Ascending aorta (tissue), 2 donors: ENCODE measurements around the gene SPATA1. TPM values are rescaled to one million over a fixed set of nuclear protein-coding genes. Genes with fewer than 3 reads are reported as not detected.

Experiments used
- DNase-seq, 2 donors: peaks; one replicate each; pipeline ENCODE4 v3.0.0-alpha.2; 2019; ENCODE audit warnings: low spot score in 2 of 2
- H3K27ac ChIP-seq, 2 donors: fragments of 200-600 bp; sonication (generic); one replicate each; pipeline ENCODE4 v1.5.1; 2016 to 2017; ENCODE audit warnings: mild to moderate bottlenecking in 1 of 2
- H3K27me3 ChIP-seq: fragments of 200-600 bp; sonication (generic); one replicate; pipeline ENCODE4 v1.5.1; 2017
- H3K36me3 ChIP-seq, 2 donors: fragments of 200-600 bp; sonication (generic); one replicate each; pipeline ENCODE4 v1.5.1; 2016
- H3K4me1 ChIP-seq, 2 donors: fragments of 200-600 bp; sonication (generic); one replicate each; pipeline ENCODE4 v1.5.1; 2016 to 2017; ENCODE audit warnings: mild to moderate bottlenecking in 1 of 2
- H3K4me3 ChIP-seq, 2 donors: fragments of 200-600 bp; sonication (generic); one replicate each; pipeline ENCODE4 v1.5.1; 2016 to 2017; ENCODE audit warnings: mild to moderate bottlenecking in 1 of 2
- H3K9me3 ChIP-seq, 2 donors: fragments of 200-600 bp; sonication (generic); one replicate each; pipeline ENCODE4 v1.5.1; 2016
- CTCF ChIP-seq, 3 experiments: fragments of 200-600 bp in 2 of 3; fragments of 450-650 bp in 1 of 3; sonication (generic) in 2 of 3; IDR thresholded peaks; one replicate each; pipeline ENCODE4 v1.5.1; 2016 to 2019; ENCODE audit warnings: antibody characterized with exemption in 3 of 3, mild to moderate bottlenecking in 1 of 3, moderate library complexity in 1 of 3
- intact Hi-C: fragments of 100-400 bp; cut with DNase I; formaldehyde crosslinking; loops from one replicate; pipeline ENCODE4 v1.15.1; 2023
- total RNA-seq: library from RNA; depleted of rRNA; stranded (reverse); fragments of >200 nt; gene quantifications from one replicate; pipeline ENCODE4 v1.1.0, GENCODE V29; 2016

SPATA1 gene
- total RNA-seq, 1 donor from 2014 or later: not detected

GRCh38 chr1:84573481-84573966 is 67.3 kb downstream of the SPATA1 start:
- no peak for DNase-seq
- peaks cover 3 to 13% of the 10 kb centered on the region in 2 donors for H3K4me1 ChIP-seq
- peak overlapping the region; percentile 87 to 89 for H3K4me3 ChIP-seq
- intact Hi-C loops: loop anchor here (5.0 kb wide), 2 partner anchors 119 to 576 kb away; partner anchors contain the start of genes SSX2IP and TTLL7
- TF ChIP-seq CTCF (IDR thresholded peaks at IDR 0.05): no peak
- H3K27me3 ChIP-seq: no peaks in the 10 kb centered on the region
- H3K9me3 ChIP-seq: no peaks in the 10 kb centered on the region
- H3K36me3 ChIP-seq: no peaks in the 10 kb centered on the region
- peak overlapping the region; percentile 99 to 100 for H3K27ac ChIP-seq

GRCh38 chr1:84573967-84574842 is 68.0 kb downstream of the SPATA1 start, which contains the start of gene CTBS:
TSS of gene CTBS (minus strand) at chr1:84574440. CDS start at chr1:84574415, 25 bp downstream.
- no peak for TF ChIP-seq CTCF (IDR thresholded peaks at IDR 0.05)
- Histone ChIP-seq H3K4me1 (peaks cover 3 to 13% of the 10 kb centered on the region in 2 donors), H3K4me3 (peak within 1 kb of the TSS; percentile 87 to 89), H3K27me3 (no peaks in the 10 kb centered on the region), H3K27ac (peak within 1 kb of the TSS; percentile 99 to 100), H3K9me3 (no peaks in the 10 kb centered on the region), H3K36me3 (no peaks in the 10 kb centered on the region)
- DNase-seq: peak; percentile 33 to 91
- intact Hi-C loops: loop anchor here (1.0 to 5.0 kb wide), 5 partner anchors 25 to 577 kb away; partner anchors contain the start of genes GNG5, SPATA1, SSX2IP and TTLL7

GRCh38 chr1:84574936-84575335 is 68.8 kb downstream of the SPATA1 start:
- Histone ChIP-seq H3K9me3 (no peaks in the 10 kb centered on the region), H3K27me3 (no peaks in the 10 kb centered on the region), H3K4me1 (peaks cover 3 to 13% of the 10 kb centered on the region in 2 donors), H3K4me3 (peak overlapping the region; percentile 87 to 89), H3K27ac (peak overlapping the region; percentile 99 to 100), H3K36me3 (no peaks in the 10 kb centered on the region)
- TF ChIP-seq CTCF (IDR thresholded peaks at IDR 0.05): no peak
- intact Hi-C loops: loop anchor here (1.0 to 5.0 kb wide), 5 partner anchors 24 to 578 kb away; partner anchors contain the start of genes GNG5, SPATA1, SSX2IP and TTLL7
- no peak for DNase-seq

GRCh38 chr1:84581648-84582047 is 75.5 kb downstream of the SPATA1 start:
- Histone ChIP-seq H3K4me1 (no peaks in the 10 kb centered on the region), H3K9me3 (no peaks in the 10 kb centered on the region), H3K27me3 (no peaks in the 10 kb centered on the region), H3K4me3 (no peak overlapping the region), H3K36me3 (no peaks in the 10 kb centered on the region), H3K27ac (no peak overlapping the region)
- no peak for TF ChIP-seq CTCF (IDR thresholded peaks at IDR 0.05)
- DNase-seq: no peak
- intact Hi-C loops: no loop called here

GRCh38 chr1:84582802-84583587 is 76.8 kb downstream of the SPATA1 start:
- H3K27ac ChIP-seq: no peak overlapping the region
- H3K4me3 ChIP-seq: no peak overlapping the region
- no peaks in the 10 kb centered on the region for H3K4me1 ChIP-seq
- no peaks in the 10 kb centered on the region for H3K9me3 ChIP-seq
- no peaks in the 10 kb centered on the region for H3K36me3 ChIP-seq
- H3K27me3 ChIP-seq: no peaks in the 10 kb centered on the region
- no peak for TF ChIP-seq CTCF (IDR thresholded peaks at IDR 0.05)
- intact Hi-C loops: no loop called here
- DNase-seq: no peak
